Measurements from ENCODE around the gene TPD52L2.
"Not testable (repeated sequence)": the region's sequence is repeated elsewhere in the genome, so short reads cannot be mapped to it uniquely, and the experiment has no call there.

TPD52L2 gene

DNA sequence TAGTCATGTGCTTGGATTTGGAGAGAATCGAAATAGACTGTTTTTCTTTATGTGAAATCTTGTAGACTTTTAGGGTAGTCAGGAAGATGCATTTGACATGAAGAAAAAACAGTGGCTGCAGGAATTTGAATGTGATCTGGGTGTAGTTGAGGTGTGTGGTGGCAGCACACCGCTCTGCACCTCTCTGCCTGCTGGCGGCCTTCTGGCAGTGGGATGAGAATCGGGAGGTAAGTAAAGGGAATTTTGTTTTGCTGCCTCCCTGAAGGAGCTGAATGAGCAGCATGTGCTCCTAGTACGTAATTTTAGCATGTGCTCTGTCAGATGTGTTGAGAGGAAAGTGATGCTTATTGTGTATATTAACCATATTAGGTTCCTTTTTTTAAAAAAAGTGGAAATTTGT lies 3.2 kb downstream of the TPD52L2 start:
- Histone ChIP-seq H3K4me3 (no peak overlapping the region), H3K27ac (no peak overlapping the region)

GRCh38 chr20:63873477-63873971 lies 8.5 kb downstream of the TPD52L2 start:
- Histone ChIP-seq H3K27ac (peak overlapping the region in 19 of 21 experiments; percentile 21 to 84 (median 68)), H3K4me3 (no peak overlapping the region)

- H3K27ac ChIP-seq = peak overlapping the region in 14 of 21 experiments; percentile 18 to 84 (median 64)
- H3K4me3 ChIP-seq = not testable (repeated sequence)
Measured at GRCh38 chr20:63874241-63874640, 9.2 kb downstream of the TPD52L2 start.

- H3K4me3 ChIP-seq = no peak overlapping the region
- H3K27ac ChIP-seq = no peak overlapping the region
Measured at GRCh38 chr20:63876489-63877036, 11.5 kb downstream of the TPD52L2 start.

- no peak overlapping the region for H3K27ac ChIP-seq
- no peak overlapping the region for H3K4me3 ChIP-seq
Measured at GRCh38 chr20:63877755-63878470, 12.8 kb downstream of the TPD52L2 start.

DNA sequence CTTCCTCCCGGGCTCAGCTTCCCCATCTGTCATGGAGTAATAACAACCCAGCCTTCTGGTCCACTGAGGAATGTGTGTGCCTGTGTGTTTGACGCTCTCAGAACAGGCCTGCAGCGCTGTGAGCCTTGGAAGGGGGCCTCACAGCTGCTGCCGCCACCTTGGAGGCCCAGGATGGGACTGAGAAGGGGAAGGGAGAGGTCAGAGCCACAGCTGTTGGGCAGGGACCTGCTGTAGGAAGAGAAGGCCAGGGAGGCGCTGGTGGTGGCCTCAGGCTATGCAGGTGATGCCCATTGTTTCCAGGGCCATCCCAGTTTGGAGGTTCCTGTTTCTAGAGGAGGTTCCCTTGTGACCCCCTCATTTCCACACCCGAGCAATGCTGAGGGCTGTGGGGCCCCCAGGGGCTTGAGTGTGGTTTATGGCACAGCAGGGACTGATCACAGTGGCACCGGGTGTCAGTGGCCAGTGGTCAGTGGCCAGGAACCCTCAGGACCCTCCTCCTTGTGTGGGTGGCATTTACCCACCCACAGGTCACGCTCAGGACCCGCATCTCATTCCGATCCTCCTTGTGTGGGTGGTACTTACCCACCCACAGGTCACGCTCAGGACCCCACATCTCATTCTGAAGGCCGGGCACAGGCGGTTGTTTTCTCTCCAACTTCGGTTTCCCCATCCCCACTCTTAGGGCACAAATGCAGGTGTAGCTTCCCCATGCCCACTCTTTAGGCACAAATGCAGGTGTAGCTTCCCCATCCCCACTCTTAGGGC lies 14.0 kb downstream of the TPD52L2 start:
- Histone ChIP-seq H3K27ac (no peak overlapping the region), H3K4me3 (no peak overlapping the region)

- not testable (repeated sequence) for H3K27ac ChIP-seq
Measured at GRCh38 chr20:63880901-63881300, 15.8 kb downstream of the TPD52L2 start.

DNA sequence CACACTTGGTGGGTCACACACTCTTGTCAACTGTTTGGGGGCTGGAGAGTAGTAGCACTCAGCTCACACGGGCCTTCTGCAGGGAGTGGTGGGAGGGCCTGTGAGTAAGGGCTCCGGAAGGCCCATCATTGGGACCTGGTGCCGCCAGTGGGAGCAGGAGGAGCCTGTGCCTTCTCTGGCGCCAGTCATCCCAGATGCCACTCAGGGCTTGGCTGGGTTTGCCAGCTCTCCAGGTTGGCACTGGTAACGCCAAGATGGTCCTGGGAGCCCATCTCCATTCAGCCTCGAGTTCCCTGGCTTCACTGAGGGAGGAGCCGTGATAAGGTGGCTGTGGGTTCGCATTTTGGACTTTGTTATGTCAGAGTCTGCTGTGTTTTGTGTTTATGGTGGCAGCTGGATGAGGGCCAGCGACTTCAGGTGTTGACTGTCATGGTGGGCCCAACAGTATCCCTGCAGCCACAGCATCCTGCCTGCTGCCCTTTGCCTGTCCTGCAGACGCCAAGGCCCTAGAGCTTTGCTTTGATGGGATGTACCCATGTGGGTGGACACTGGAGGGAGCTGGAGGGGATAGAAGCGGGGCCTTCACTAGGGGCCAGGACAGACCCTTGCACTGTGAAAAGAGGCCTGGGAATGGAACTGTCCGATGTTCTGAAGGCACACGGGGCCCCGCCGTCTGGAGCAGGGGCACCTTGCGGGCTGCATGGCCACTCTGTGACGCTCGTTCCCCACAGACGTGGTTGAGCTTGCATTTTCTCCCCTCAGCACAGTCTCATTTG lies 16.6 kb downstream of the TPD52L2 start:
- Histone ChIP-seq H3K27ac (no peak overlapping the region), H3K4me3 (no peak overlapping the region)

More at GRCh38 chr20:63880901-63881300, 15.8 kb downstream of the TPD52L2 start:
- not testable (repeated sequence) for H3K4me3 ChIP-seq

GRCh38 chr20:63882257-63883200 lies 17.5 kb downstream of the TPD52L2 start:
- H3K4me3 ChIP-seq = no peak overlapping the region
- no peak overlapping the region for H3K27ac ChIP-seq

DNA sequence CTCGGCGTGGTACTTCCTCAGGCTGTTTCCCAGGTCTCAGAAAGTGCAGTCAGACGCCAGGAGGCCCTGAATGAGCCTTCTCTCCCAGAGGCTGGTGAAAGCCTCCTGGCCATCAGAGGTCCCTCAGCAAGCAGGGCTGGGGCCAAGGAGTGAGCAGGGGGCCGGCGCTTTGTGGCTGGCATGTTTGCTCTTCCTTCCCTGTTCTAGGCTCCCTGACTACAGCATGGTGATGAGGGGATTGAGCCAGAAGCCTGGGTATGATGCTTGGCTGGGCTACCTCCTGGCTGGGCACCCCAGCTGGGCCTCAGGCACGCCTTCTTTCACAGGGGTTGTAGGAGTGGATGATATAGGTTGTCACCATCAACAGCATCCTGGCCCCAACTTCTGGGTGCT lies 18.1 kb downstream of the TPD52L2 start:
- Histone ChIP-seq H3K27ac (no peak overlapping the region), H3K4me3 (no peak overlapping the region)

DNA sequence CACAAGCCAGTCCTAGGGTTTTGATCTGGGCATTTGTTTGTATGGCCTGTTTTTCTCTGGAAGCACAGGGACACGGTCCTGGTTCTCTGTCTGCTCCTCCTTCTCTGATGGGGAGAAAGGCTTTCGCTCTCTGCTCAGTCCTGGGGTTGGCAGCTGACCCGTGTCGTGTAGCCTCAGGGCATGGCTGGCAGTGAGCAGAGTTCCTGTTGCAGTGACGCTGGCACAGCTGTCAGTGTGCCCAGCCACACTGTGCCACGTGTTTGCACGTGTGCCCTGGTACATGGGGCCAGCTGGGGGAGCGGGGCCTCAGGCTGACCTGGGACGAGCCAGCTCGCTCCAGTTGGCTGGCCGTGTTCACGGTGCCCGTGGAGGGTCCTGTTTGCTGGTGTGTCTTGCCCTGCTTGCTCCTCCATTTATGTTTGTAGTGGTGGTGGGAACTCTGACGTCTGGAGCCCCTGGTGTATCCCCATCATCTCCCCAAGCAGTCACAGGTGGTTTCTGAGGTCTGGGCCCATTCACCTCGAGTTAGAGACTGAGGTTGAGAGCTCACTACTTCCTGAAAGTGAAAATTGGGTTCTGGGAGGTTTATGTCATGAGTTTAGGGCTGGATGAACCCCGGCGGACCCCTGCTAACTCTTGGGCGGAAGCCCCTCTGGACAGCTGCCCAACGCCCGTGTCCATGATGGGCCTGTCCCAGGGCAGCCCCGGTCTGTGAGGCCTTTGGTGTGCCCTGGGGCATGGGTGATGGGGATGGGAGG lies 19.6 kb downstream of the TPD52L2 start:
- Histone ChIP-seq H3K4me3 (no peak overlapping the region), H3K27ac (no peak overlapping the region)

- Histone ChIP-seq H3K27ac (peak overlapping the region in 1 of 21 experiments; percentile 19), H3K4me3 (no peak overlapping the region)
Measured at GRCh38 chr20:63885264-63886053, 20.4 kb downstream of the TPD52L2 start.

DNA sequence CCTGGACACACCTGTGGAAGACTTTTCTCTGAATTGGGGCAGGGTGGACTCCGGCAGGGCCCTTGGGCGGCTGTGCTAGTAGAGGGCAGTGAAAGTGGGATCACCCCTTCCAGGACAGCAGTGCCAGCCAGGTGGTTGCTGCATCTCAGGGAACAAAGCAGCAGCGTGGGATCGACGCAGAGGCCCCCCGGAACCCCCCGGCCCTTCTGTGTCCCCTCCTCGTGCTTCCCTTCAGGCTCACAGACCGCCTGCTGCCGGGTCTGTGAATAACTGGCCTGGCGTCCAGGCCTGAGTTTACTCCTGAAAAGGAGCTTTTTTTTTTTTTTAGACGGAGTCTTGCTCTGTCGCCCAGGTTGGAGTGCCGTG lies 21.0 kb downstream of the TPD52L2 start:
- Histone ChIP-seq H3K4me3 (no peak overlapping the region), H3K27ac (peak overlapping the region in 1 of 21 experiments; percentile 19)

DNA sequence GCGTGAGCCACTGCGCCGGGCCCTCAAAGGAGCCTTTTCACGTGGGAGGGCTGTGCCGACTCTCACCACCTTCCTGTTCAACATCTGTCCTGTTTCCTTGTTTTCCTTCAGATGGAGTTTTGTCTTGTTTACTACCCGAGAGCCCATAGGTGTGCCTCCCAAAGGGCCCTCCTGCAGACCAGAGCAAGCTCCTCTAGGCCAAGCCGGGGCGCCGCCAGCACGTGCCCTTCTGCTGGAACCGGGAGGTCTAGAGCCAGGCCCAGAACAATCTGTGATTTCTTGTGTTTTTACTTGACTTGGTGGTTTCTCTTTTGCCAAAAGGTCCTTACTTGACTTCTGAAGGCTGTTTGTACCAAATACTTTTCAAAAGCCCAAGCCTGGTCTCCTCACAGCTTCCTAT lies 21.9 kb downstream of the TPD52L2 start:
- no peak overlapping the region for H3K4me3 ChIP-seq
- H3K27ac ChIP-seq = no peak overlapping the region

DNA sequence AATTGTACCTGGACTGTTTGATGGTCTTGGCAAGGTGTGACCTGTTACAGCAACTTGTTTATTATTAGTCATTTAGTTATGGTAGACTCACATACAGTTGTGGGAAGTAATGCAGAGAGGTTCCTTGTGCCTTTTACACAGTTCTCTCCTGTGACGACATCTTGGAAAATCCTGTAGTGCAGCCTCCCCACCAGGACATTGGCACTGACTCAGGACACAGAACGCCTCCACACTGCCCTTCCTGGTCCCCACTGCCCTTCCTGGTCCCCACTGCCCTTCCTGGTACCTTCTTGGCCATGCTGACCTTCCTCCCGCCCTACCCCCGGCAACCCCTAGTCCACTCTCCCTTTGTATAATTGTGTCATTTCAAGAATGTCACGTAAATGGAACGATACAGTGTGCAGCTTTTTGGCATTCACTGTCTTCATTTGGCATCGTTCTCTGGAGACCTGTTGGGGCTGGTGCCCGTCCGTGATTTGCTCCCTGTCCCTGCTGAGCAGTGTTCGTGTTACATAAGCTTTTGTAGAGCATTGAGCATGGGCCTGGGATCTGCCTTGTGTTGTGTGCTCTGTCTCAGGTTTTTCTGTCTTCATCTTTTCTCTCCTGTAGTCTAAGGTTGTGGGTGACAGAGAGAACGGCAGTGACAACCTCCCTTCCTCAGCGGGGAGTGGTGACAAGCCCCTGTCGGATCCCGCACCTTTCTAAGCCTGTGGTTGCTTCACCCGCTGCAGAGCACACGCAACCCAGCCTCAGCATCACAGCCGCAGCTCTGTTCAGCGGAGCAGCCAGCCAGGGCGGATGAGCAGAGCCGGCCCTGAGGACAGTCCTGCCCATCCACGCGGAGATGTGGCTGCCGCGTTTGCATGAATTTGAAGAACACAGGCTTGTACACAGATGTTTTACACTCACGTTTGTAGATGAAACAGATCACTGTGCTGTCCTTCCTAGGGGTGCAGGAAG lies 24.5 kb downstream of the TPD52L2 start:
- Histone ChIP-seq H3K4me3 (no peak overlapping the region), H3K27ac (peak overlapping the region in 17 of 21 experiments; percentile 10 to 74 (median 44))

GRCh38 chr20:63890201-63890576 lies 25.1 kb downstream of the TPD52L2 start:
- Histone ChIP-seq H3K4me3 (no peak overlapping the region), H3K27ac (peak overlapping the region in 15 of 21 experiments; percentile 10 to 67 (median 52))
